ENCODE results near the gene KCNQ1OT1.

Gene KCNQ1OT1

DNA sequence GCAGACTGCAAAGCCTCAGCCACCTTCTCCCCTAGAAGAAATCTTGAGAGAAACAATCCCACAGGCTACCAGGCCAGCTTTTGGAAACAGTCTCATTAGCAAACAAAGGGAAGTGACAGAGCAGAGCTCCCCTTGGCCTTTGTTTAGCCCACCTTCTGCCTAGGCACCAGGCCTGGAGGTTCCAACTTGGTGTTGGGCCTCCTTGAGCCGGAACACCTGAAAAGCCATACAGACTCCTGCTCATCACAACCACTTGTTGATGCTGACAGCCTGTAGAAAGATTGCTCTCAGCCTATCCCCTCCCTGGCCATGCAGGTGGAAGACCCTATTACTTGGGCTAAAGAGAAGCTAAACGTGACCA is 26.6 kb downstream of the KCNQ1OT1 start:
- no peak for DNase-seq (ENCODE audit: low read depth)
- TF ChIP-seq, protein P1, sequence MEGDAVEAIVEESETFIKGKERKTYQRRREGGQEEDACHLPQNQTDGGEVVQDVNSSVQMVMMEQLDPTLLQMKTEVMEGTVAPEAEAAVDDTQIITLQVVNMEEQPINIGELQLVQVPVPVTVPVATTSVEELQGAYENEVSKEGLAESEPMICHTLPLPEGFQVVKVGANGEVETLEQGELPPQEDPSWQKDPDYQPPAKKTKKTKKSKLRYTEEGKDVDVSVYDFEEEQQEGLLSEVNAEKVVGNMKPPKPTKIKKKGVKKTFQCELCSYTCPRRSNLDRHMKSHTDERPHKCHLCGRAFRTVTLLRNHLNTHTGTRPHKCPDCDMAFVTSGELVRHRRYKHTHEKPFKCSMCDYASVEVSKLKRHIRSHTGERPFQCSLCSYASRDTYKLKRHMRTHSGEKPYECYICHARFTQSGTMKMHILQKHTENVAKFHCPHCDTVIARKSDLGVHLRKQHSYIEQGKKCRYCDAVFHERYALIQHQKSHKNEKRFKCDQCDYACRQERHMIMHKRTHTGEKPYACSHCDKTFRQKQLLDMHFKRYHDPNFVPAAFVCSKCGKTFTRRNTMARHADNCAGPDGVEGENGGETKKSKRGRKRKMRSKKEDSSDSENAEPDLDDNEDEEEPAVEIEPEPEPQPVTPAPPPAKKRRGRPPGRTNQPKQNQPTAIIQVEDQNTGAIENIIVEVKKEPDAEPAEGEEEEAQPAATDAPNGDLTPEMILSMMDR (IDR thresholded peaks at IDR 0.05; ENCODE audit: control insufficient read depth, insufficient read depth, low read depth, low read length, missing control alignments), result no peak
- no peak overlapping the region for H3K4me3 ChIP-seq (ENCODE audit: control insufficient read depth, low read depth, low read length)

DNA sequence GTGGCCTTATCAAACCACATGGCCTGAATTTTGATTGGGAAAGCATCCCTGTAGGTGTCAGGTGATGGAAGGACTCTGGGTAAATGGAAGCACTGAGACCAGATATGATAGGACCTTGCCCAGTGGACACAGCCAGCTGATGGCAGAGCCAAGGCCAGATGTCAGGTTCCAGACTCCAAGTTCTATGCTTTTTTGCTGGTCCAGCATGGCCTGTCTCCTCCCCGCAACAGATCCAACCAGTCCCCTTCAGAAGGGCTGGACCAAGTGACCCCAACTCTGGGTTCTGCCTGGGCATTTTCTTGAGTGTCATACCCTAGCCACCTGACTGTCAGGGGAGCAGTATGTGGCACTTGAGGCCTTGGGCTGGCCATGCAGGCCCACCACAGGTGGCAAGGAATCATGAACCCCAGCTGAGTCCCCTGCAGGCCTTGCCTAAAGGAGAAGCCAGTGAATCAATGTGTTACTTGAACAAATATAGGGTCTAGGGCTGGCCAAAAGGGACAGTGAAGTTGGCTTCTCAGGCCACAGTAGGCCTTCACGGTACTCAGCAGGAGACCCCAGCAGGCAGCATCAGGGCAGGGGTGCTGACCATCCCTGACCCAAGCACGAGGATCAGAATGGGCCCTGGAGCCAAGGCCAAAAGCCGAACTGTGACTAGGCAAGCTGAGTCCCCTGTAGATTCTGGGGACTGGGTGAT is 27.1 kb downstream of the KCNQ1OT1 start:
- TF ChIP-seq, protein P1 (IDR thresholded peaks at IDR 0.05; ENCODE audit: control insufficient read depth, insufficient read depth, low read depth, low read length, missing control alignments), result no peak
- no peak for DNase-seq (ENCODE audit: low read depth)
- no peak overlapping the region for H3K4me3 ChIP-seq (ENCODE audit: control insufficient read depth, low read depth, low read length)

DNA sequence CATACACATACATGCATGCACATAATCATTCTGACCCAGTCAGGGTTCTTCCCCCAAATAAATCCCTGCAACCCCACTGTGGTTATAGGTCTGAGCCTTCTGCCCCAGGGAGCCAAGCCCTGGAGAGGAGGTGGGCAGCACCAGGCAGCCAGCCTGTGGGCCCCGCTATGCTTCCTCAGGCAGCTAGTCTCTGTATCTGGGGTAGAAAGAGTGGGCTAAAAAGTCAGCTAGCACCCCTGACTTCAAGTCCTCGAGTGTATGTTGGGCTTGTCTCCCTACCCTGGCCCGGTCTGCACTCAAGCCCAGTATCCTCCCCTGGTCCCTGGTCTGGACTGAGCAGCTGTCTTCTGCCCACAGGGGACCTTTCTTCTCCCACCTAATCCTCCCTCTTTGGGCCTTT is 28.0 kb downstream of the KCNQ1OT1 start:
- TF ChIP-seq, protein P1 (IDR thresholded peaks at IDR 0.05; ENCODE audit: control insufficient read depth, insufficient read depth, low read depth, low read length, missing control alignments), result no peak
- no peak overlapping the region for H3K4me3 ChIP-seq (ENCODE audit: control insufficient read depth, low read depth, low read length)
- no peak for DNase-seq (ENCODE audit: low read depth)

DNA sequence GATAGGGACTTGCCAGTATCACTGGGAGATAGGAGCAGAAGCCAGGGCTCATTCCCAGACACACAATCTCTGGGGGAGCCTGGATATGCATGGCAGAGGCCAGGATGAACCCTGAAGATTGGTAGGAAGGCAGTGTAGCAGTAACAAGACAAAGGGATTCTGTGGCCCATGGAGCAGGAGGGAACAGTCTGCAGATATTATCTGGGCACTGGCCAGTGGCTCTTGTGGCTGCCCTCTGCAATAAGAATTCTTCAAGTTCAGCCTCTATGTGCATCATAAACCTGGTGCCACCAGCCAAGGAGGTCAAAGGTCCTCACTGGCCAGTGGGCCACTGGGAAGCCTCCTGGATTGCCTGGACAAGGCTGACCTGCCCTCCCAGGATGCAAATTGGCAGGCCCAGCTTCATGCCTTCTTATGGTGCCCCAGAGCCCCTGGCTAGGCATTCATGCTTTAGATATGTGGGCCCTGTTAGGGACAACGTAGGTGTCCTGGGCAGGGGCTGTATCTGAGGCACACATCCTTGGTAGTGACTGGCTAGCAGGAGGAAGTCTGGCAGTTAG is 29.2 kb downstream of the KCNQ1OT1 start:
- TF ChIP-seq, protein P1 (IDR thresholded peaks at IDR 0.05; ENCODE audit: control insufficient read depth, insufficient read depth, low read depth, low read length, missing control alignments), result no peak
- no peak for DNase-seq (ENCODE audit: low read depth)
- no peak overlapping the region for H3K4me3 ChIP-seq (ENCODE audit: control insufficient read depth, low read depth, low read length)

DNA sequence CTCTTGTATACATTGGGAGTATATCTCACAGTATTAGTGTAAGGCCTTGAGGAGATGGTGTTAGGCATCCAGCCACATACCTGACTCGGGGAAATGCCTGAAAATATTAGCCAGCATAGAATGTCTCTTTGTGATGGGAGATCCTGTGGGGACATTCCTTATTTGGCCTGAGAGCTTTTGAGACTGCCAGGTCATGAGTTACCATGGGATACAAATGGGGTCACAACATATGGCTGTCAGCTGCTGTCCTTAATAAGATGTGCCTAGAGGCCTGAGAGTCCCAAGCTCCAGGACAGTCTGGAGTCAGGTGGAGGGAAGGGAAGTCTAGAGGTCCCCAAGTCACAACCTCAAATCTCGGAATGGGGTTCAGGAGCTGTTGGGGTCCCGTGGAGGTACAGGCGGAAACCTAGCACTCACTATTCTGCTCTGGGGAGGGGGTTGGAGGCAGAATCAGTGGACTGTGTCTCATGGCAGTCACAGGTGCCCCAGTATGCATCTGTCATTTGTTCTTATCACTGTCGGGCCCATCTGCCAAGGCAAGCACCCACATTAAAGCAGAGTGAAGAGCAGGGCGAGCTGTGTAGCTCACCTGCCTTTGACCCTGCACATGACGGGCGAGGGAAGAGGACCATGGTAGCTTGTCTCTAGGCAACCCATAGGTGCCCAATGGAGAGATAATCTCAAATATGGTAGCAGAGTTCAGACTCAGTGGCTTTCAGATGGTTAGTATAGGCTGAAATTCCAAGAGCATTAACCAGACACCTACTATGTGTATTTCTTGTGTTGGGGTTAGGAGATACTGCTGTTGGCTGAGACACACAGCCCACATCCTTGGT is 29.9 kb downstream of the KCNQ1OT1 start:
- DNase-seq (ENCODE audit: low read depth), result no peak
- TF ChIP-seq, protein P1 (IDR thresholded peaks at IDR 0.05; ENCODE audit: control insufficient read depth, insufficient read depth, low read depth, low read length, missing control alignments), result no peak
- H3K4me3 ChIP-seq (ENCODE audit: control insufficient read depth, low read depth, low read length), result no peak overlapping the region

DNA sequence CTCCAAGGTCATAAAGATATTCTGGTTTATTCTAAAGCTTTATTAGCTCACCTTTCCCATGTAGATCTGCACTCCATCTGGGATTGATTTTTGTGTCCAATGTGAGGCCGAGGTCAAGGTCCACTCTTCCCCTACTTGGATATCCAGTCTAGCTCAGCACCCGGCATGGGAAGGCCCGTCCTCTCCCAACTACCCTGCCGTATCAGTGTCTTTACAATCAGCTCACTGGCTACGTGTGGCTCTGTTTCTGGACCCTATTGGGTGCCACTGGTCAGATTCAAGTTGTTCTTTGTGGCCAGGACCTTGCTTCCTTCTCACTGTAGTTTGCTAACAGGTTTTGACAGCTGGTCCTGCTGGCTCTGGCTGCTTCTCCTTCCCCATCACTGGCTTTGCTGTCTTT is 30.9 kb downstream of the KCNQ1OT1 start:
- TF ChIP-seq, protein P1 (IDR thresholded peaks at IDR 0.05; ENCODE audit: control insufficient read depth, insufficient read depth, low read depth, low read length, missing control alignments), result no peak
- no peak for DNase-seq (ENCODE audit: low read depth)
- H3K4me3 ChIP-seq (ENCODE audit: control insufficient read depth, low read depth, low read length), result no peak overlapping the region

All from AG09309 (cell line).